Pancreas (tissue), 10 donors: ENCODE measurements around the gene DNAJB9. TPM values are rescaled to one million over a fixed set of nuclear protein-coding genes. Genes with fewer than 3 reads are reported as not detected.

ENCODE experiments used
- ATAC-seq, 4 donors: fragments of 200-7000 bp; cut with Tn5 transposase; one replicate each; pipeline versions ENCODE4 v1.8.0 to v1.9.1; 2020; ENCODE audit warnings: mild to moderate bottlenecking in 4 of 4, moderate library complexity in 4 of 4
- DNase-seq, 6 donors: peaks; one replicate each; pipeline ENCODE4 v3.0.0-alpha.2; 2020
- FAIRE-seq: peaks from 2 replicates; lab custom pipeline; 2012; peaks lifted over from hg19 to GRCh38; lab: Jason Lieb, UNC
- H3K27ac ChIP-seq, 4 donors: fragments of 200-600 bp; sonication (generic); 1 replicate in 3 of 4; 2 replicates in 1 of 4; pipeline versions ENCODE4 v1.5.0 to v1.8.0; 2020
- H3K27me3 ChIP-seq, 4 donors: fragments of 200-600 bp; one replicate each; pipeline ENCODE4 v1.8.0; 2021
- H3K36me3 ChIP-seq, 3 donors: fragments of 200-600 bp; sonication (generic) in 1 of 3; one replicate each; pipeline versions ENCODE4 v1.5.0 to v1.8.0; 2020 to 2021
- H3K4me1 ChIP-seq, 3 donors: fragments of 200-600 bp; one replicate each; pipeline ENCODE4 v1.8.0; 2021
- H3K4me3 ChIP-seq, 4 donors: fragments of 200-600 bp; sonication (generic) in 2 of 4; one replicate each; pipeline versions ENCODE4 v1.5.0 to v1.8.0; 2020 to 2021
- H3K9me3 ChIP-seq, 4 donors: fragments of 200-600 bp; one replicate each; pipeline ENCODE4 v1.8.0; 2021
- WGBS, 2 donors: extraction: QIAGEN DNeasy Blood & Tissue Kit; methylation state at CpG; one replicate each; pipeline ENCODE4 v1.1.7; 2013; 5-methylcytosine and 5-hydroxymethylcytosine counted together
- intact Hi-C, 3 donors: fragments of 100-400 bp; cut with DNase I; formaldehyde crosslinking; loops; one replicate each; pipeline versions ENCODE4 v1.11.1 to v1.14.2; 2022
- polyA plus RNA-seq, 2 donors: library from polyadenylated mRNA; stranded (reverse); fragments of 200-250 nt; gene quantifications; one replicate each; pipeline ENCODE4 v1.2.3, GENCODE V29; 2013
- total RNA-seq, 6 donors: library from RNA; stranded (reverse); fragmentation: NEBNext Ultra II Directional in 4 of 6; extraction: Animal tissue kit (Norgen Biotek cat#: 25700) in 4 of 6; gene quantifications; one replicate each; pipeline versions ENCODE4 v1.2.1 to v1.2.4, GENCODE V29; 2021 to 2023
- TF ChIP-seq, protein P1 (sequence below), 4 donors: fragments of 200-600 bp; sonication (generic) in 3 of 4; IDR thresholded peaks; one replicate each; pipeline versions ENCODE4 v1.5.0 to v1.8.0; 2021; ENCODE audit warnings: antibody characterized with exemption in 4 of 4
- donor health status: healthy with polysubstance abuse.
- donor health status: DM: no; HTN: no; CAD: no; lungs with moderate emphysema.
- donor health status: DM: no; HTN: no; CAD: no.
- donor health status: control.
- donor health status: control.
- donor health status: Bipolar disorder and iron deficiency.
- donor health status: DM: yes; HTN: yes; CAD: no.
- donor health status: DM: no; HTN: no; CAD: no.
- donor health status: DM: no; HTN: no; CAD: no.
- donor health status: DM: yes; HTN: yes; CAD: no.

DNAJB9 gene
- total and polyA plus RNA-seq, 8 donors: 10.8 to 46.4 (median 34.6) TPM

DNA sequence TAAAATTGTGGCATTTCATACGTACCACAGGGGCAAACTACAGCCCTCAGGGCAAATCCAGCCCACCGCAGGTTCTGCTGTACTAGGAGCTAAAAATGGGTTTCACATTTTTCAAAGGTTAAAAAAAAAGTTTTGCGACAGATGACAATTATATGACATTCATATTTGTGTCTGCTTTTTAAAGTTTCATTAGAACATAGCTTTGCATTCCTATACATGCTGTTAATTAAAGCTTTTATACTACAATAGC, 43.0 kb upstream of the DNAJB9 start:
- Histone ChIP-seq H3K27ac (peak overlapping the region; percentile 57 to 99 (median 84)), H3K27me3 (no peaks in the 10 kb centered on the region), H3K36me3 (no peaks in the 10 kb centered on the region), H3K9me3 (no peaks in the 10 kb centered on the region), H3K4me3 (peak overlapping the region; percentile 42 to 75 (median 58)), H3K4me1 (peaks cover 12 to 28% (median 24%) of the 10 kb centered on the region in 3 donors)
- ATAC-seq (no peak), DNase-seq (no peak), FAIRE-seq (no peak)
- TF ChIP-seq, protein P1, sequence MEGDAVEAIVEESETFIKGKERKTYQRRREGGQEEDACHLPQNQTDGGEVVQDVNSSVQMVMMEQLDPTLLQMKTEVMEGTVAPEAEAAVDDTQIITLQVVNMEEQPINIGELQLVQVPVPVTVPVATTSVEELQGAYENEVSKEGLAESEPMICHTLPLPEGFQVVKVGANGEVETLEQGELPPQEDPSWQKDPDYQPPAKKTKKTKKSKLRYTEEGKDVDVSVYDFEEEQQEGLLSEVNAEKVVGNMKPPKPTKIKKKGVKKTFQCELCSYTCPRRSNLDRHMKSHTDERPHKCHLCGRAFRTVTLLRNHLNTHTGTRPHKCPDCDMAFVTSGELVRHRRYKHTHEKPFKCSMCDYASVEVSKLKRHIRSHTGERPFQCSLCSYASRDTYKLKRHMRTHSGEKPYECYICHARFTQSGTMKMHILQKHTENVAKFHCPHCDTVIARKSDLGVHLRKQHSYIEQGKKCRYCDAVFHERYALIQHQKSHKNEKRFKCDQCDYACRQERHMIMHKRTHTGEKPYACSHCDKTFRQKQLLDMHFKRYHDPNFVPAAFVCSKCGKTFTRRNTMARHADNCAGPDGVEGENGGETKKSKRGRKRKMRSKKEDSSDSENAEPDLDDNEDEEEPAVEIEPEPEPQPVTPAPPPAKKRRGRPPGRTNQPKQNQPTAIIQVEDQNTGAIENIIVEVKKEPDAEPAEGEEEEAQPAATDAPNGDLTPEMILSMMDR (IDR thresholded peaks at IDR 0.05): no peak
- 3% methylated on average over 3 of the region's 3 CpGs for WGBS, 2 donors
- intact Hi-C loops: no loop called here

GRCh38 chr7:108528183-108528712, 41.4 kb upstream of the DNAJB9 start:
- peak in 1 of 4 donors; percentile 0 for ATAC-seq
- H3K9me3 ChIP-seq: no peaks in the 10 kb centered on the region
- peaks cover 12 to 21% (median 18%) of the 10 kb centered on the region in 3 donors for H3K4me1 ChIP-seq
- H3K27me3 ChIP-seq: no peaks in the 10 kb centered on the region
- no peak overlapping the region for H3K4me3 ChIP-seq
- TF ChIP-seq, protein P1 (IDR thresholded peaks at IDR 0.05): no peak
- FAIRE-seq: no peak
- WGBS, 2 donors: 74 to 93% methylated on average over 6 of the region's 6 CpGs
- peak in 2 of 6 donors; percentile 21 to 38 for DNase-seq
- peak overlapping the region in 2 of 4 donors; percentile 31 to 55 for H3K27ac ChIP-seq
- intact Hi-C loops: no loop called here
- H3K36me3 ChIP-seq: no peaks in the 10 kb centered on the region

DNA sequence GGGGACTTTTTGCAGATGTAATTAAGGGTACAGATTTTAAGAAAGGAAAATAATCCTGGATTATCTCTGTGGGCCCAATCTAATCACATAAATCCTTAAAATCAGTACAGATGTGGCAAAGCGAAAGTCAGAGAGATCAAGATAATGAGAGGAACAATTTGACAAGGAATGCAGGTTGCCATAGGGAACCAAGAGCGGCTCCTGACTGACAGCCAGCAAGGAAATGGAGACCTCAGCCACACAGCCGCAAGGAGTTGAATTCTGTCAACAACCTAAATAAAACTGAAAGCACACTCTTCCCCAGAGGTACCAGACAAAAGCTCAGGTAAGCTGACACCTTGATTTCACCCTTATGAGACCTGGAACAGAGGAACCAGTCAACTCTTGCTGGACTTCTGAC, 40.3 kb upstream of the DNAJB9 start:
- 65 to 80% methylated on average over 3 of the region's 3 CpGs for WGBS, 2 donors
- intact Hi-C loops: no loop called here
- Histone ChIP-seq H3K27ac (no peak overlapping the region), H3K27me3 (no peaks in the 10 kb centered on the region), H3K4me1 (peaks cover 8 to 11% (median 9%) of the 10 kb centered on the region in 3 donors), H3K4me3 (no peak overlapping the region), H3K9me3 (no peaks in the 10 kb centered on the region), H3K36me3 (no peaks in the 10 kb centered on the region)
- FAIRE-seq (no peak), ATAC-seq (no peak), DNase-seq (no peak)
- TF ChIP-seq, protein P1 (IDR thresholded peaks at IDR 0.05): no peak

- DNase-seq: no peak
- no peaks in the 10 kb centered on the region for H3K4me1 ChIP-seq
- ATAC-seq: no peak
- H3K27ac ChIP-seq: no peak overlapping the region
- H3K9me3 ChIP-seq: no peaks in the 10 kb centered on the region
- no peak for FAIRE-seq
- intact Hi-C loops: no loop called here
- WGBS, 2 donors: 96 to 97% methylated on average over 3 of the region's 3 CpGs
- TF ChIP-seq, protein P1 (IDR thresholded peaks at IDR 0.05): no peak
- H3K27me3 ChIP-seq: no peaks in the 10 kb centered on the region
- H3K36me3 ChIP-seq: no peaks in the 10 kb centered on the region
- no peak overlapping the region for H3K4me3 ChIP-seq
Measured at GRCh38 chr7:108533712-108534111, 36.0 kb upstream of the DNAJB9 start.

GRCh38 chr7:108535257-108535656, 34.4 kb upstream of the DNAJB9 start:
- no peak overlapping the region for H3K4me3 ChIP-seq
- no peaks in the 10 kb centered on the region for H3K9me3 ChIP-seq
- H3K36me3 ChIP-seq: no peaks in the 10 kb centered on the region
- H3K27ac ChIP-seq: no peak overlapping the region
- H3K4me1 ChIP-seq: no peaks in the 10 kb centered on the region
- no peak for FAIRE-seq
- intact Hi-C loops: no loop called here
- WGBS, 2 donors: 64 to 89% methylated on average over 5 of the region's 5 CpGs
- no peak for ATAC-seq
- TF ChIP-seq, protein P1 (IDR thresholded peaks at IDR 0.05): no peak
- no peak for DNase-seq
- H3K27me3 ChIP-seq: no peaks in the 10 kb centered on the region
